GM19238 (cell line): ENCODE measurements around the gene CXCR6.

Experiments
- DNase-seq: peaks from one replicate; pipeline ENCODE4 v3.0.0; 2011; ENCODE audit warnings: low spot score; ENCODE audit not compliant: insufficient read length

Gene CXCR6

GRCh38 chr3:45922039-45922326, 21.3 kb upstream of the CXCR6 start:
- DNase-seq: no peak

DNA sequence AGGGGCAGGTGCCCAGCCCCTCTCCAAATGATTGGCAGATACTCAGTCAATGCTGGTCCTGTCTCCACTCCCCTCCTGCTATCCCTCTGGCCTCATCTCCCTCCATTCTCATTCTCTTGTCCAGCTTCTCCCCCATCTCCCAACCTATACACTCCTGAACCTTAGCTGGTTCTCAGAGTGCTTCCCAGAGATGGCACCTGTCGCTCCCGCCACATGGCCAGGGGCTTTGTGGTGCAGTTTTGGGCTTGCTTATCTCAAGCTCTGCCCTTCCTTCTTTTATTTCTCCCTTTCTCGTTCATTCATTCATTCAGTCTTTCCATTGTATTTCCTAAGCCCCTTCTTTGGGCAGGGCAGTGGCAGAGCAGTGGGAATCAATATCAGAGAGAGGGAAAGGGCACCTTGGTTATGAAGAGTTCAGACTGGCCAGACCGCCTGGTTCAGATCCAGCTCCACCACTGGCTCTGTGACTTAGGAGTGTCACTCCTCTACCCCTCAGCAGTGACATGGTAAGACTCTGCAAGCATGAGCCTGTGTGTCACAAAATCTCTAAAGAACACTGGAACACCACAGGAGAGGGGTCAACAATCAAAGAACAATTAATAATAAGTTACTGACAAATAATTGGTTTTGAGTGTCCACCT, 20.2 kb upstream of the CXCR6 start:
- DNase-seq: no peak

DNA sequence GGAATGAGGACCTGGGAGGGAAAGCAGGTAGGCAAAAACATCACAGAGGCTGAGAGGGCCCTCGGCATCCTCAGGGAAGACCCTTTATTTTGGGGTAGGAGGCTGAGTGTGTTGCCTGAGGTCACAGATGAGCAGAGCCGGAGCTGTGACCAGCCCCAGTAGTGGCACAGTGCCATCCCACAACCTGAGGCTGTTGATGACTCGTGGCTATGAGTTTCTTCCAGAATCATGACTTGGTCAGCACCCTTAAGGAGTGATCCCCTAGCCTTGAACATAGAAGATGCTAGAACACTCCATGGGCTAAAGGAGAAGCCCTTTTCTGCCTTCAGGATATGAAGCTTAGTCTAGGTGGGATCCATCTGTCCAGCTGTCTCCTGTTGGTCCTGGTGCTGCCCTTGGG, 19.5 kb upstream of the CXCR6 start:
- no peak for DNase-seq

DNA sequence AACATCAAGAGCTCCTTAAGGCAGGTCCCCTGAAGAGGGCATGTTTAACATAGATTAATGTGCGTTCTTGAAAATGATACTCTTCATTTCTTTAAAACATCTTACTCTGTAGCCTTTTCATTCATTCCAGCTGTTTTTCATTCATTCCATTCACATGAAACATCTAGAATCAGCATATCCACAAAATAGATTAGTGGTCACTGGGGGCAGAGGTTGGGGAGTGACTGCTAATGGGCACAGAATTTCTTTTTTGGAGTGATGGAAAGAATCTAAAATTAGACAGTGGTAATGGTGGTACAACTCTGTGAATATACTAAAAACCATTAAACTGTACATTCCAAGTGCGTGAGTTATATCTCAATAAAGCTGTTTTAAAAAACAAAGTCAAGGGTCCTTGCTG, 15.4 kb upstream of the CXCR6 start:
- no peak for DNase-seq

GRCh38 chr3:45929042-45929679, 14.1 kb upstream of the CXCR6 start:
- peak; percentile 80 for DNase-seq

DNA sequence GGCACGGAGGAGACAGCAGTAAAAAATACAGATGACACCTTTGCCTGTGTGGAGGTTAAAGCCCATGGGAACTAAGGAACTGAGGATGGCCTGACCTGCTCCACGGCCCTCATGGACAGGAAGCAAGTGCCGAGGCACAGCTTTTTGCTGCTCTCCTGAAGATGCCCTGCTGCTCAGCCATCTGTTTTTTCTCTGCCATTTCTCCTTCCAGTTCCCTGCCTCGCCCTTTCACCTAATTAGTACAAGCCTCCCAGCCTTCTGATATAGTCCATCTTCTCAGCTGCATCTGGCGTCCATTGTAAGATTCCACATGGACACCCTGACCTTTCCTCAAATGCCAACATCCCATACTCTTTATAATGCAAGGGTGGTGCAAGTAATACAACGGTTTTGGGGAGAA, 11.8 kb upstream of the CXCR6 start:
- DNase-seq: no peak

GRCh38 chr3:45932112-45932511, 11.2 kb upstream of the CXCR6 start:
- no peak for DNase-seq

DNA sequence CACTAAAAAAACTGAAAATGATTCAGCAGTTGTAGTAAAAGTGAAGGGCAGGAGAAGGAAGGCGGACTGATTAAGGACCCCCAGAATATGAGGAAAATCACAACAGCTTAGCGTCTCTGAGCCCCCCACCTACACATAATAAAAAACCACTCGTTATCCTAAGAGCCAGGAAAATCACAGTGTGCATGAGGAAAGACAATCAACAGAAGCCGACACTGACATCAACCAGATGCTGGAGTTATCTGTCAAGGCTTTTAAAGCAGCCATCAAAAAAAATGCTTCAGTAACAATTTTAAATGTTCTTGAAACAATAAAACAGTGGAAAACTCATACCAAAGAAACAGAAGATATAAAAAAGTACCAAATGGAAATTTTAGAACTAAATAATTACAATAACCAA, 9.7 kb upstream of the CXCR6 start:
- DNase-seq: no peak

- DNase-seq: no peak
These were observed 7.0 kb upstream of the CXCR6 start for GRCh38 chr3:45936261-45936660.

DNA sequence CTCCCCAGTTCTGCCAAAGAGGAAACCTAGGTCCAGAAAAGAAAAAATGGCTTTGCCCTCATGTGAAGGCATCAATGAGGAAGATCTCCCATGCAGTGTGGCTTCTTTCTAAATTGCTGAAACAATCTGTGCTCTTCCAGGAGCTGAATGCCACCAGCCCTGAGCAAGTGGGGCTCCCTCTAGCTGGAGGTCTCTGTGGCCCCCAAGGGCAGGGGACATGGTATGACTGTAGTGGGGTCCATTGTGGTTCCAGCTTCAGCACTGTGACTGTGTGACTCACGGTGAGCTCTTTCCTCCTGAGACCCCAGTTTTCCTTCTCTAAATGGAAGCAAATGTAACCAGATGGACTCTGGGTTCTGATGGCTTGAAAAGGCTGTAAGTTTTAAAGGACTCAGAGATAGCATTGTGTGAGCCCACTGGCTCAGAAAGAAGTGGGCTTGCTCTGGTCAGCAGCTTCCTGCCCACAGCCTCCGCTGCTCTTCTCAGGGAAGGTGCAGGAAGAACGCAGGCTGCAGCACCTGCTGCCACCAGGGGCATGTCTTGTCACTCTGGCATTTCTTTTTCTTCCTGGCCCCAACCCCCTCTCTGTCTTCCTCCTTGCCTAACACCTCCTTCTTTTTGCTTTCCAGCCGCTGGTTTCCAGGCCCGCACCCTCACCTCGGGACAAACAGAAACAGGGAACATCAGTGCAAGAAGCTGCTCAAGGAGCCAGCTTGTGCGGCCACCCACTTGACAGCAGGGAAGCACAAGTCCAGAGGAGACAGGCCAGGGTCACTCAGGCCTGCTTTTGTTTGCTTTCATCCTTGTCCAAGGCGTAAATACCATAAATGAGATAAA, 5.8 kb upstream of the CXCR6 start:
- no peak for DNase-seq

DNA sequence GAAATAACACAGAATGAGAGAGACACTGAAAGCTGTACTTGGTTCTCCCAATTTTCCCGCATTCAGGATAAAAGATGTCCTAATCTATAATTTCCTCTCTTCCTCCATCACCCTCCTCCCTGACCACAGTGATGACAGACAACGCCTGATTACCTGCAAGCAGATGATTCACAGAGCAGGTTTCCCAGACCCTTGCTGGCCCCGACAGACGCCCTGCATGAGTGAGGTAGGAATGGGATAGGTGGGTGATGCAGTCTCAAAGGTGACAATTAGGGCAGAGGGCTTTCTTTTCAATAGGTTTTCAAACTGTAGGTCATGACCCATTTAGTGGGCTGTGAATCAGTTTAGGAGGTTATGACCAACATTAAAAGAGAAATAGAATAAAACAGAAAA, 5.2 kb upstream of the CXCR6 start:
- no peak for DNase-seq

DNA sequence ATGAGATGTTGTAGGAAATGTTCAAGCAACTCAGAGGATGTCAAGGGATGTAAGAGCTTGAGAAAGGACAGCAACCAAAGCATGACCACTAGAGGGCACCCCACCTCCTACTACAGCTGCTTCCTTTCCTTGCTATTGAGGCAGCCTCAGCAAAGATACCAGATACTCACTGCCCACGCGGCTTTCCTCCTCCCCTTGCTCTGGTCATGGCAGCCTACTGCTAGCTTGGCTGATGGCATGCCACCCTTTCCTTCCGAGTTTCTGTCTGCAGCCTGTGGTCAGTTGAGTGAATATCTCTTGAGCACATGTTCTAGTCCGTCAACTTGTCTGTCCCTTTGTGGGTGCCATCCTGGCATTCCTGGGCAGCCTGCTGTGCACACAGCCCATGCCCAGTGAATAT, 4.4 kb upstream of the CXCR6 start:
- DNase-seq: peak; percentile 56

- DNase-seq: no peak
These were observed 3.9 kb upstream of the CXCR6 start for GRCh38 chr3:45939341-45939771.

DNA sequence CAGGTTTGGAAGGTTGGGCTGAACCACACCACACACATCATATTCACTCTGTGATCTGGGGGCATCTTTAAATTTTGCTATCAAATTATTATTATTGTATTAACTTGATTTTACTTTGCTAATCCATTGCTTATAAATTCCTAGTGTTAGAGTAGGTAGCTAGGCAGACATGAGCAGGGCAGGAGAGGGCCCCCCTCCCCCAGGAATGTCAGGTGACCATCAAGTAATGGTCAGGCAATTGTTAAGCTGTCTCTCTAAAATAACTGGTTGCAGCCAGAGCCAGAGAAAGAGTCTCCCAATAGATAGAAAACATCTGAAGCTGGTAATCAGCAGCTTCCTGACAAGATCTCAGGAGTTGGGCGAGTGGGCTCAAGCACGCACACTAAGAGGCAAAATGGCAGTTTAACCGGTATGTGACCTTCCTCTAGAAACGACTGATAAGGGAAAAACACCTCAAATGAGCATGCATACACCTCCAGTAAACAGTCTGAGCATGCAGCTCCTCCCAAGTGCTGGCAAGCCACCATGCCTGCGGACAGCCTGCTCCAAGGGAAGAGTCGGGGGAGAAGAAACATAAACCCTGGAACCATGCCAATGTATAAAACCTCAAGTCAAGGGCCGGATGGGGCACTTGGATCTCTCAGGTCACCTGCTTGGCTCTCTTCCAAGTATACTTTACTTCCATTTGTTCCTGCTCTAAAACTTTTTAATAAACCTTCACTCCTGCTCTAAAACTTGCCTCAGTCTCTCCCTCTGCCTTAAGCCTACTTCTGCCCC, 3.1 kb upstream of the CXCR6 start:
- DNase-seq: no peak

DNA sequence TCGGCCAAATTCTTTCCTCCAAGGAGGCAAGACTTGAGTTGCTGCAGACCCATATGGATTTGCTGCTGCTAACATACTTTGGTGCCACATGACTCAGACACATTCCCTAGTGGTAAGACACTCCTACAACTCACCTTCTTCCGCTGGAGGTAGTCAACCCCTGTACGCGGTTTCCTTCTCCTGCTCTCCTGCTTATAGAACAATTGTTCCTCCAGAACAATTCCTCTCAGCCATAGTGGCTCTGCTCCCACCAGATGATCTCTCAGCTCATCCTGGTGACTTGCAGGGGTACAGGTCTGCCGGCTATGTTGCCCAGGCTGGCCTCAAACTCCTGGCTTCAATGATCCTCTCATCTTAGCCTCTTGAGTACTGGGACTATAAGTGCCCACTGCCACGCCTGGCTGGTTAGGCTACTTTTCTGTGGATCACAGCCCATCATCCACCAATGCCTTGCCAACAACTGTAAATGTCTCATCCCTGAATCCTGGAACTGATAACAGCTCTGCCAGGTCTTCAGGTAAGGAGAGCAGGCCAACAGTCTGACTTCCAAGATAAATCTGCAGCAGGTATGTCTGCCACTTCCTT, 2.4 kb upstream of the CXCR6 start:
- no peak for DNase-seq

GRCh38 chr3:45942051-45942825, 1.0 kb upstream of the CXCR6 start:
- DNase-seq: no peak

DNA sequence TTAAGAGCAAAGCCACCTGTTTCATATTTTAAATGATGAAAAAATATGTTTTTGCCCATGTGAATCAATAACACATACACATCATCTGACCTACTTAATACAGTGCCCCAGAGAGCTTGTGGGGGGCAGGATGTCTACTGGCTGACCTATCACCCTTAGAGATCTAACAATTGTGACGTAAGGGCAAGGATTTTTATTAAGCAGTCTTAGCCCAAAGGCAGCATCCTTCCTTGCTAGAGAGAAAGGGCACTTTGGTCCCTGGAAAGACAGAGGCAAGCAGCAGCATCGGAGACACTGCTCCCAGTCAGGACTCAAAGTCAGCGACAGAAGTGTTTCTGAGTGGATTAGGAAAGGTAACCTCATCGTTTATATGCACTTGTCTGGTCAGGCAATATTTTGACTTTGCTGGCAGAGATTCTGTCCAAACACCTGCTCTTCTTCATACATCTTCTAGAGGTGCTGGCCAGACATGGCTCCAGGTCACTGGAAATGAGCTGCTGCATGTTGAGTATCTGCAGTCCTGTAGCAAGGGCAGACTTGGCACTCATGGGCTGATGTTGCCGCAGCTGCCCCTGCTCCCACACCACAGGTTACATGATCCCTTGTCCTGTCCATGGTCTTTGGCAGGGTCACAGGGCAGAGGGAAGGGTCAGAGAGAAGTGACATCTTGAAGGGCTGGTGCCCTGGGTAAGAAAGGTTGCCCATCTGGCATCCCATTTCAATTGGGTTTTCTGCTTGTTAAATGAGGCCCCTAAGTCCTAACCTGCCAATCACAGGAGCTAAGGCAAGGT, 1.8 kb downstream of the CXCR6 start:
- no peak for DNase-seq

DNA sequence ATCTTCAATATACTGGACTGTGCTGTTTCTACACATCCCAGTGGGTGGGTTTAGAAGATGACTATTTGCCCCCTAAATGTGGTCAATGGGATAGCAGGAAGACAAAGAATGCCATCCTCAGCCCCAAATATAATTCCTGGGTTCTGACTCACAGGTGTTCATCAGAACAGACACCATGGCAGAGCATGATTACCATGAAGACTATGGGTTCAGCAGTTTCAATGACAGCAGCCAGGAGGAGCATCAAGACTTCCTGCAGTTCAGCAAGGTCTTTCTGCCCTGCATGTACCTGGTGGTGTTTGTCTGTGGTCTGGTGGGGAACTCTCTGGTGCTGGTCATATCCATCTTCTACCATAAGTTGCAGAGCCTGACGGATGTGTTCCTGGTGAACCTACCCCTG, 3.0 kb downstream of the CXCR6 start:
- DNase-seq: no peak

GRCh38 chr3:45946875-45947274, 3.6 kb downstream of the CXCR6 start:
- DNase-seq: no peak

- DNase-seq: no peak
These were observed 4.1 kb downstream of the CXCR6 start for GRCh38 chr3:45947361-45947760.
